GM18907 (cell line): ENCODE measurements around the gene GULP1.

Source experiments
- ATAC-seq: cut with Tn5 transposase; IDR thresholded peaks from one replicate; pipeline ENCODE4 v1.9.1; 2021; ENCODE audit warnings: mild to moderate bottlenecking, moderate library complexity; ENCODE audit not compliant: unreplicated experiment

Gene GULP1

DNA sequence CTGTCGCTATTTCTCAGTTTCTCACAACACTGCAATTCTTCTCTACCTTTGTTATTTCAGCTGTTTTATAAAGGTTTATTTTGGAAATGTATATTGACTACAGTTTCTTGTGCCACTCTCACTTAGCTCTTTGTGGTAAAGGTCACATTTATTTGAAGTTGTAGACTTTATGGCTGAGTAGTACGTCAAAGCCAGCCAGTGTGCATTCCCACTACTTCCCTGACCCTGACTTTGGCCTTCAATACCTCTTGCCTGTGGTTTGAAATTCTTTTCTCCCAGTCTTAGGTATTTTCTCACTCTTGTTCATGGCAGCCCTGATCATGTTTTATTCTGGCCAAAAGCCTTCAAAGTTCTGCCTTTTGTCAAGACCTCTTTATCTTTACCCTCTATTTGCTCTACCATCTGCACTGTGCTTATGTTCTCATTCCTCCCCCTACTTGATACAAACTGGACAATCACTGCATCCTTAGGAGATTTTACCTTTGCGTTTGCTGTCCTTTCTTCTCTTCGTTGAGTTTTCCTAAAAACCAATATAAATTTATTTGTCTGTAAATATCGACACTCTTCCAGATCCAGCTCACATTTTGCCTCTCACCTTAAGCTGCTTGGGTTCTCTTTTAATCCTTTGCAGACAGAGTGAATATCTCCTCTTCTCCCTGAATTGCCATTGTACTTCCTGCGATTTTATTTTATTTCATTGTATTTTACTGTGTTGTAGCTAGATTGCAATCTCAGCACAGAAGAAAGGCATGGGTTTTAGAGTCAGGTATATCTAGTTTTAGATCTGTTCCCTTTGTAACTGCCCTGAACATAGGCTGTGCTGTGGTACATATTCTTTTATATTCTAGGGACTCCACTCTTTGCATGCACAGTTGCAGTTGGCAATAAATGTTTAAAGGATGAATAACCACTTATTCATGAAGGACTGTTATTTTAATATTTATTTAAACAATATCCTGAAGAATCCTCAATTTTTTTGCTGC is 31.2 kb downstream of the GULP1 start:
- no peak for ATAC-seq

DNA sequence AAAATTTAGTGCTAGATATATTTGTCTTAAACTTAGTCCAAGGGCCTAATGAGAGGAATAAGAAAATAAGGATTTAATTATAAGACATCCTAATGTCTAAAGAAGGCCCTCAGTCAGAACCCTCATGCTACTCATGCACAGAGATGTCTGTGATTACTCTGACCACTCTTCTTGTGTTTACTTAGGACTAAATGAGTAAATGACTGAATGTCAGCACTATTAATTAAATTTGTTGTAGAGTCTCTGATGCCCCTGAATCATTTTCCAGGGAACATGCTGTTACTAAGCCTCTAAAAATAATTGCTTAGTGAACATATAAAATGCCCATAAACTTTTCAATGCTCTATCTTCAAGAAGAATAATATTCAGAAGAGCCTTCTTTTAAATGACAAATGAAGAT is 32.4 kb downstream of the GULP1 start:
- no peak for ATAC-seq

DNA sequence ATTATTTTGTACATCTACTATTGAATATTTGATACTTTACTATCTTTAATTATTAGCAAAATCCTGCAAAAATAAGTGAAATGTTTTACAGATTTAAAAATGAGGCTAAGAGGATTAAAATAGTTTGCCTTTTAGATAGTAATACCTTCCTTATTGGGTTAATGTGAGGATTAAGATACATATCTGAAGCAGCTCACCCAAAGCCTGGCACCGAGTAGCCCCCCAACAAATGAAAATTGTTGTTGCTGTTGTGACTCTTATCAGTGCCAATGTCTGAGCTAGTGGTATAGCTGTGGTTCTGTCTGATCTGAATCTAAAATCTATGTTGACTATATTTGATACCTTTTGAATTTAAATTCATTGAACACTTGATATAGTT is 34.6 kb downstream of the GULP1 start:
- ATAC-seq: no peak

DNA sequence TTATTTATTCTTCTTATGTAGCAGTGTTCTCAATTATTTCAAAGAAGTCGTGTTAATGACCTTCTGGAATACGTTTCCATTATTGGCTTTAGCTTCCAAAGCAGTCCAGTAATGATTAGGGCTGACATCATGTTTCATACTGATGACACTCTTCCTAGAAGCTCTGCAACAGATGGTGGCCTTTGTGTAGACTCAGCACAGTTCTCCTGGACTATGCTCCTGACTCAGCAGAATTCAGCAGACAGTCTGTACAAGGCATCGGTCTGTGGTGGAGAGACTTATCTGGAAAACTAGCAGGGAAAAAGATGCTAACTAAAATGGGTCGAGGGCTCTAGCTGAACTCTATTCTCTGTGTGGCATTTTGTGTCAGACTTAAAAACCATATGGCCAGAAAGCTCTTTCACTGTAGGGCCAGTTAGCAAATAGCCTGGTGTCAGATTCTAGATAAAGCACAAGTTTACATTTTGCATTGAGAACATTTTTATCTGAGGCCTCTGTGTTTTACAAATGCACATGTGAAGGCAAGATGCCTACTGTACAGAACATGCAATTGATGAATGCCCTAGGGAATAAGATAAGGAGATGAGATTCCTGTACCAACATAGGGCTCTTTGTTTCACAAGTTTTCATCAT is 35.1 kb downstream of the GULP1 start:
- no peak for ATAC-seq

DNA sequence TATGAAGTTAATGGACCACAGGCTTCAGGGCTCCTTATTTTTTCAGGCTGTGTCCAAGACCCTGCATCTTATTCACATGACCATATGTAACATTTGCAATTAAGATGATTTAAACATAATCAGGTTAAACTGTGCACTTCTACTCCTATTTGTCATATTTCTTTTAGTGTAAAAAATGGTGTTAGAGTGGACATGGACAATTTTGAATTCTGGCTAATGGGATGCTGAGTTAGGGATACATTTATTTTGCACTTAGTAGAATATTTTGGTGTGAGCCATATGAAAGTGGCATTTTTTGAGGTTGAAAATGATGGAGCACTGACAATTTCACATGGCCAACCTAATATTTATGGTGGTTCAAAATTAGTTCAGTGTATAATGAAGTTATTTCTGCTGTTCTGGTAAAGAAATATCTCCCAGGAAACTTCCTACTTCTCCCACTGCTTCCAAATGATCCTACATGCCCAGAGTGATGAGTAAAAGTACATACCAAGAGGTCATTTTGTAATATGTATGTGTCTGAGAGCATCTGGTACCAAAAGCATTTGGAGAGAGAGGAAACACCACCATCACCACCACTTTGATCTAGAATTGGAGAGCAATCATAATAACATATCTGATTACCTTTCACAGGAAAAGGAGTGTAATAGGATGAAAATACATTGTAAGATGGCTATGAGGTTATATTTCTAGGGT is 36.0 kb downstream of the GULP1 start:
- ATAC-seq: no peak

DNA sequence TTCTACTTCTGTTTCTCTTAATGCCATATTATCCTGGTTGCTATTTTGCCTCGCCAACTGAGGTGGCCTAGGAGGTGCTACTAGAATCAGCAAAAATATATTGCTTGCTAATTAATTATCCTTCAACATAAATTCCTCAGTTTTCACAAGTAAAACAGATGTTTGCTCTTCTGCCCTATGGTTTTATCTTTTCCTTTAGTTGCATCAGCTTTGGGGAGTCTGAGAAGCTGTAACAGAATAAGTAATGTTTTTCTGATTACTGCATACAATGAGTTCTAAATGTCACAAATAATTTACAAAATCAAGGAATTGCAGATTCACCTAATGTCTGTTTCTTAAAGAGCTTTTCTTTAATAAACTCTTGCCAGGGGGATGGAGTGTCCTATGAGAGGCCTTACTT is 36.7 kb downstream of the GULP1 start:
- ATAC-seq: no peak

DNA sequence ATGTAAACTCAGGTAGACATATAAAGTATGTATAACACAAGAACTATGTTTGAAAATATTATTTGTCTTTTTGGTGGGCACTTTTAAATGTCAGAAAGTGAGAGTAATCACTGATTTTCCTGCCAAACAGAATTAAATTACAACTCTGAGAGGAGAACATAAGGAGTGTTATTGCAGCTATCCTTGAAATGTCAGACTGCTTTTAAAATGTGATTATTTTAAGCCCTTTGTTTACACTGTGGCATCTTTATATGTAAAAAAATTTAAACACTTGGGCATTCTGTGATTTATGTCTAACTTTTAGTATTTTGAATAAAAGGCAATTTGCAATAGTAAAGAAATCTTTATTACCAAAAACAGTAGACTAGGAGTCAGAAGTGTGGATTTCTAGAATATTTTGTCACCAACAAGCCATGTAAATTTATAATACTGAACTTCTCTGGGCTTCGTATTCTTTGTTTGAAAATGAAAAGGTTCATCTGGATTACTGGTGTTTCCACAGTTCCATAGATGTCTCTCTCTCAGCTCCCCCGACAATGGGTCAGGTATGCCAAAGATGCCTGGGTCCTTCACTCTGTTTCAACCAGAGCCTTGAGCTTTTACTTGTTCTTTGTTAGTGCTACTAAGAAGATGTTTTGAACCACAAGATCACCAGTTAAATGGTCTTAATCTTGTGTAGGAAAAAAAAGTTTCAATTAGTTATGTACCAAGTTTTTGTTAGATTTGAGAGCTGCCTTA is 38.8 kb downstream of the GULP1 start:
- no peak for ATAC-seq

DNA sequence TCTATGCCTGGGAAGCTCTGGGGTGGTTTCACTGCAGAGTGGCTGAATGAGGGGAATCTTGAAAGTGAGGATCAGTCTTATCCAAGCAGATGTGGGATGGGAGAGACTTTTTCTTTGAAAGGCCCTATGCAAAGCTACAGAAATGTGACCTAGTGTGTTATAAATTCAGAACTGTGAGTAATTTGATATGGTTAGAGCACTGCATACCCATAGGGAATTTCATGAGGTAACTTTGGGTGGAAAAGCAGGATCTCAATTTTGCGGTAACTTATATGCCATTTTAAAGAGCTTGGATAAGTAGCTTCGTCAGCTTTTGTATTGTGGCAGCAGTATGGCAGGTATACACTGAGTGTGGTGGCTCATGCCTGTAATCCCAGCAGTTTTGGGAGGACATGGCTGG is 40.9 kb downstream of the GULP1 start:
- no peak for ATAC-seq

DNA sequence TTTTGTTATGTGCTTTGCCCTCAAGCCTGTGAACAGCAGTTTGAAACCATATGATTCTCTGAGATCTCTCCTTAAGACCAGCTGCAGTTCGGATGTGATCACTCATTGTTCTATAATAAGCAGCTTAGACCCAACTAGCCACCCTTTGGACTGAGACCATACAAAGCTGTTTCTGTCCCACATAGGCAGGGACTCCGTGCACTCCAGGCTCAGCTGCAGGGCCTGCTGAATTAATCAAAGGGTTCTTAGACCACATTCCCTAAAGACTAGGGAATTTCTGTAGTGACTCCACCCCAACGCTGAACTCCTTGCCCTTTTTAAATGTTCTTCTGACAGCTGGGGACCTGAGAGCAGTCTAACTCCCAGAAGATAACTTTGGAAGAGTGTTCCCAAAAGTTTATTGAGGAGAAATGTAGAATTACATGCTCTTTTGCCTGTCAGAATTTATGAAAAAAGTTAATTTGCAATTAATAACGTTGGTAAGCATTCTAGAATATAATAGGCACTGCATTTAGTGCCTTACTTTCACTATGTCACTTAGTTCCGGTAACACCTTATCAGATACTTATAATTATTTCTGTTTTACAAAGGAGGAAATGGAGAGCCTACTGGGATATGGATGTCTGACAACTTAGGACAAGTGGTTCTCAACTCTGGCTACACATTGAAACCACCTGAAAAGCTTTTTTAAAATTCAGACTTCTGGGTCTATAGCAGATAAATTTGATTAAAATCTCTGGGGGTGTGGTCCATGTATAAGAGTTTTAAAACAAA is 42.3 kb downstream of the GULP1 start:
- no peak for ATAC-seq

DNA sequence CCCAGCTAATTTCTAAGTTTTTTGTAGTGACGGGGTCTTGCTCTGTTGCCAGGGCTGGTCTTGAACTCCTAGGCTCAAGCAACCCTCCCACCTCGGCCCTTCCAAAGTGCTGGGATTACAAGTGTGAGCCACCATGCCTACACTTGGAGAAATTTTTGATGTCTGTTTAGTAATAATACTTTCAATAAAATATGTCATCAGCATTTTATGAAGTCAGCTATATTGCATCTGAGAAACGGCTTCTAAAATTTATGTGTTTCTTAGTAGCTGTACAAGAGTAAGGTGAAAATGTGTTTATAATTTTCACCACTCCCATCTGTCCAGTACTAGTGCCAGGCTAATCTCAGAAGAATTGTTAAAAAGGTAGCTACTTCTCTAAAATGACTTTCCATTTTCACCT is 46.8 kb downstream of the GULP1 start:
- no peak for ATAC-seq

DNA sequence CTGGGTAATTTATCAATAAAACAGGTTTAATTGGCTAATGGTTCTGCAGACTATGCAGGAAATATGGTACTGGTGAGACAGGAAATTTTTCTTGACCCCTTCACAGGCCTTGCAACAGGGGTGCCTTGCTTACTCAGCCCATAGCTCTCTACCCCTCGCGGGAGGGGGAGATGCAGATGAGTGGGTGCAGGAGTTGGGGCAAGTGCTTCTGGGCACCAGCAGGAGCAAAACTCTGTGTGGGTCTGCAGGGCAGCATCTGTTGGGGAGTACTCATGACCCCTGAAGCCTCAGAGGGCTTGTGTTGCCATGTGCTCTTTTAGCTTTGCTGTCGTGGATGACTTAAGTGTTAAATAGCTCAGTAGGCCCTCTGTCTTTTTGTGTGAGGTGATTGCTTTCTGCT is 48.6 kb downstream of the GULP1 start:
- ATAC-seq: no peak

DNA sequence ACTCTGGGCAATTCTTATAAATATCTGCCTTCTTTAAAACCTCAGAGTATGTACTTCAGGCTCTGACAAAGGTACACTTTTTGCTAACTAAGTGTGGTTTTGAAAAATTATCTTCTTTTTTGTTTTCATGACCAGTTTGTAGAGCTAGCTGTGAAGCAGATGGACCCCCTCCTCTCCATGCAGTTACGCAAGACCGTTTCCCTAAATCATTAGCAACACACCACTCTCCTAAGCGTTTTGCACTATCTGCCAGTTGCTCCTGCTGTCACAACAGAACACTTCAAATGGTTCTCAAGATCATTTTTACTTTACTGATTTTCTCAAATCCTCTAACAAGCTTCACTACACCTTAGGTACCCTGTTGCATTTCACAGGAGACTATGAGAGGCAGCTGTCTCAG is 53.3 kb downstream of the GULP1 start:
- no peak for ATAC-seq

DNA sequence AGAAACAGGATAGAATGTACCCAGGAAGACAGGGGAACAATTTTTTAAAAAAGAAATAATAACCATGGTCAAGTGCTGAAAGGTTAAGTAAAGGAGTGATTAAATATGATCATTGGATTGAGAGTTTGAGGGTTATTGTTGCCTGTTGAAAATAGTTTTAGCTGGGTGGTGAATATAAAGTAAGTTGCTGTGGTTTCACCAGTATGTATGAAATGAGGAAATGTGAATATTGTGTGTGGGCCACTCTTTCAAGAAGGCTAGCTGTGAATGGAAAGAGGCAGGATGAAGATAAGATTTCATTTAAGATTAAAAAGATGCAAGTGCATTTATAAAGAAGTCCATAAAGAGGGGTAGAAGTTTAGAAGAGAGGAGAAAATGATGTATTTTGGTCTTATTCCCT is 53.8 kb downstream of the GULP1 start:
- ATAC-seq: no peak

DNA sequence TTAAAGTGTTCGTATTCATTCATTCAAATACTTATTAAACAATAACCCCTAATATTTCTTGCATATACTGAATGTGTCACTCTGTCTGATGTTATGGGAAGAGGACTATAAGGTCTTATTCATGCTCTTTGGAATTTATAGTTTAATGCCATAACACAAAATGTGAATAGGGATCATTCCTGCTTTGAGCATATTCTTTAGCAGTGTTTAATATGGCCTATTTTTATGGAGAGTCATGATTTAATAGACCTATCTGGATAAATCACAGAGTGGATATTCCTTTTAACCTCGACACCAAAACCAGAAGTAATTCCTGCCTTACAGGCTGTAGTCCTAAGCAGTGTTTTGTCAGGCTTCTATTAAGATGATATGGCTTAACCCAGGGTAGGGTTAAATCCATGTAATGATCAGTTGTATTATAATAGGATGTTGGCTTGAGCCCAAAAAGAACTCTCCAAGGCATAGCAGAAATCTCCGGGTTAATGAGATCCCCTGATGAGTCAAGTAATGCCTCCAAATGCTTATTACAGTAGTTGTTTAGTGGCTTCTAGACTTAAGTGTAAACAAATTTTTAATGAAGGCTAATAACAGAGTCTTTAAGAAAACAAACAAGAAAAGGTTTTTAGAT is 54.3 kb downstream of the GULP1 start:
- no peak for ATAC-seq

DNA sequence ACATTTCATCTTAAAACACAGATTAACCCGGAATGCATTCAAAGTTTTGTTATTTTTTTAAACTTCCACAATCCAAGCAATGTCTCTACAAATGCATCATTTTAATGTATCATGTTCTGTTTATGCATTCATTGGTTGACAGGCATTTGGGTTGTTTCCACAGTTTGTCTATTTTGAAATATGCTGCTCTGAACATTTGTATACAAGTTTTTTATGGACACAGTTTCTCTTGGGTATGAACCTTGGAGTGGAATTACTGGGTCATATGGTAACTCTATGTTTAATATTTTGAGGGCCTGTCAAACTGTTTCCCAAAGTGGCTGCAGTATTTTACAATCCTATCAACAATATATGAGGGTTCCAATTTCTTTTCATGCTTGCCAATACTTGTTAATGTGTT is 57.3 kb downstream of the GULP1 start:
- ATAC-seq: no peak

DNA sequence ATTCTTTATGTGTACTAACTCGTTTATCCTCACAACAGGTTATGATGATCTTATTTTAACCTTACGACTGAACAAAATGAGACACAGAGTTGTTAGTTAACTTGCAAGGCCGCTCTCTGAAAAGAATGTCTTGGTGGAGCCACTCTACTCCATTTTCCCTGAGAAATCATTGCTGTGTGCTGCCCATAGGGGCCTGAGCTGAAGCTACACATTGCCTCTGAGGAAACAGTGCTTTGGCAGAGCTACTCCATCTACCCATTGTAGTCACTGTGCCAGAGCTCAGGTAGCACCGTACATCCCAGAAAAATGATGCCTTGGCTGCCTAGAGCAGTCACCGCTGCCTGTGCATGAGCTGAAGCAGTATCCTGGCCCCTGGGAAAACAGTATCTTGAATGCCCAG is 61.6 kb downstream of the GULP1 start:
- ATAC-seq: no peak

DNA sequence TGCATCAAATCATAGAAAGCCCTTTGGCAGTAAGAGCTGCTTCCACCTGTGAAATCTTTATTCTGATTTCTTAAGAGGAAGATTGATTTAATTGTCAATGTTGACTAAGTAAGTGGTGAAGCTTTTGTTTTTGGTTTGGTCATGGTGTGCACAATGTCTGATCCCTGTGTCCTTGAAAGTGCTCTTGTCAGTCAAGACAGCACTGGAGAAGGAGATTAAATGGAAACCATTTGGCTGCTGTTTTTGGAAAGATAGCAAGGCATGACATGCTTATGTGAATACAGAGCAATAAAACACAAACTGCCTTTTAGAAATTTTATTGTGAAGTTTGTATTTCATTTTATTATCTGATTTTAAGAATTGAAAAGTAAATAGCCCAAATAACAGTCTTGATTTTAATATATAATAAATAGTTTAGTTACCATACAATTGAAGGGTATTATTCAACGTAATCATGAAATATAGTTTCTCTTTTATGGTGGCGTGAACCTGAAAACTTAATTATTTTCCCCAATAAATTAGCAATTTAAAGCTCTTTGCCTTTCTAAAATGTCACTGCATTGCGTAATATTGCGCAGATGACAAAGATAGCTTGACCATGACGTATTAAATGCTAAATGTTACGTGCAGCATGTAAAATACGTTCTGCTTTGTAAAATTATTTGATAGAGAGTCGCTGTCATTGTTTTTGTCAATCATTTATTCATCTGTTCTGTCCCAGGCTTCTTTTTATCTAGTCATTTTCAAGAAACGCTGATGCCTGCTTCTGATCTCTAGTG is 69.0 kb downstream of the GULP1 start:
- no peak for ATAC-seq

DNA sequence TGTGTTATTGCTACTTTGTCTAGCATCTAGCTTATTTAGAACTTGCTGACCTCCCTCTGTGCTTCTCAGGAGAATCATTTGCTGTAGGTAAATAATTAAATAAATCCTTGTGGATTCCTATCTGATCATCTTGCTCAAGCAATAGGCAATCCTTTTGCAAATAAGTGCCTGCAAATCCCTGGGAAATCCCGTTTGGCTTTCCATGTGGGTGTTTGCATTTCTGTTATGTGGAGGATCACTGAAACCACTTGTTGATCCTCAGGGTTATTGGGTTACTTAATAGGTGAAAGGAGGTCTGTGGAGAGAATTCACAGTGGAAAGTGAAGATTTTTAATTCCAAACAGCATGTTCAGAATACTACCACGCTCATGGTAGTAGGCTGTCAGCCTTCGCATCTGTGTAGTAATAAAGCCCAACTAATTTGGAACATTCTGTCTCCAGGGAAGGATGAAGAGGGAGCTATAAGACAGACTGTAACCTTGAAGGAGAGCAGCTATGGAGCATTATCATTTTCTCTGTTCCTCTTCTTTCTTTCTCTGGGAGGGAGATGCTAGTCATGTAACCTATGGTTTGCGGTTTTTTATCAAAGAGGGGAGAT is 72.5 kb downstream of the GULP1 start:
- ATAC-seq: no peak
